SK-N-SH treated with all-trans-retinoic acid at 6 μM for 48 hours (cell line): ENCODE data around the gene TCP10L.
"Not testable (repeated sequence)": the region's sequence is repeated elsewhere in the genome, so short reads cannot be mapped to it uniquely, and the experiment has no call there.

Experiments used
- ATAC-seq: fragments of 200-7000 bp; cut with Tn5 transposase; 3 replicates; pipeline ENCODE4 v1.9.1; 2020; ENCODE audit warnings: mild to moderate bottlenecking, moderate library complexity
- ARNTL ChIP-seq: fragments of 450-650 bp; formaldehyde crosslinking; IDR thresholded peaks from 2 replicates; pipeline ENCODE4 v1.5.0; 2020; ENCODE audit warnings: low read depth, mild to moderate bottlenecking, moderate library complexity, borderline replicate concordance
- CREB5 ChIP-seq: fragments of 250-450 bp; sonication (Bioruptor Pico); IDR thresholded peaks from 2 replicates; pipeline ENCODE4 v1.5.1; 2020; ENCODE audit warnings: low read depth, mild to moderate bottlenecking, moderate library complexity
- CSDC2 ChIP-seq: fragments of 250-450 bp; sonication (Bioruptor Pico); IDR thresholded peaks from 2 replicates; pipeline ENCODE4 v1.5.0; 2020; ENCODE audit warnings: mild to moderate bottlenecking, moderate library complexity
- CSRNP3 ChIP-seq: fragments of 250-450 bp; sonication (Bioruptor Pico); IDR thresholded peaks from 2 replicates; pipeline ENCODE4 v1.5.1; 2021; ENCODE audit warnings: mild to moderate bottlenecking, moderate library complexity
- GLIS3 ChIP-seq: fragments of 250-450 bp; sonication (Bioruptor Pico); IDR thresholded peaks from 2 replicates; pipeline ENCODE4 v1.5.0; 2020; ENCODE audit warnings: mild to moderate bottlenecking, moderate library complexity
- OSR1 ChIP-seq: fragments of 250-450 bp; sonication (Bioruptor Pico); IDR thresholded peaks from 2 replicates; pipeline ENCODE4 v1.8.0; 2022; ENCODE audit warnings: moderate library complexity, mild to moderate bottlenecking, inconsistent platforms
- PATZ1 ChIP-seq: fragments of 250-450 bp; sonication (Bioruptor Pico); IDR thresholded peaks from 2 replicates; pipeline ENCODE4 v1.8.0; 2020; ENCODE audit warnings: mild to moderate bottlenecking, moderate library complexity, borderline replicate concordance
- POU6F1 ChIP-seq: fragments of 250-450 bp; sonication (Bioruptor Pico); IDR thresholded peaks from 2 replicates; pipeline ENCODE4 v1.8.0; 2021; ENCODE audit warnings: low read depth, mild to moderate bottlenecking, moderate library complexity, borderline replicate concordance
- PPARA ChIP-seq: fragments of 250-450 bp; sonication (Bioruptor Pico); IDR thresholded peaks from 2 replicates; pipeline ENCODE4 v1.5.0; 2020; ENCODE audit warnings: mild to moderate bottlenecking, borderline replicate concordance
- RARB ChIP-seq: fragments of 250-450 bp; sonication (Bioruptor Pico); IDR thresholded peaks from 2 replicates; pipeline ENCODE4 v1.8.0; 2021; ENCODE audit warnings: mild to moderate bottlenecking, moderate library complexity
- SNAI2 ChIP-seq: fragments of 250-450 bp; sonication (Bioruptor Pico); IDR thresholded peaks from 2 replicates; pipeline ENCODE4 v1.5.0; 2020; ENCODE audit warnings: mild to moderate bottlenecking, moderate library complexity
- TCF4 ChIP-seq: fragments of 250-450 bp; sonication (Bioruptor Pico); IDR thresholded peaks from 2 replicates; pipeline ENCODE4 v1.8.0; 2021; ENCODE audit warnings: mild to moderate bottlenecking, moderate library complexity, borderline replicate concordance
- TOX ChIP-seq: fragments of 250-450 bp; sonication (Bioruptor Pico); IDR thresholded peaks from 2 replicates; pipeline ENCODE4 v1.8.0; 2021; ENCODE audit warnings: mild to moderate bottlenecking, moderate library complexity, borderline replicate concordance
- ZC3H10 ChIP-seq: fragments of 250-450 bp; sonication (Bioruptor Pico); IDR thresholded peaks from 2 replicates; pipeline ENCODE4 v1.5.1; 2021; ENCODE audit warnings: mild to moderate bottlenecking, moderate library complexity
- ZFP3 ChIP-seq: fragments of 250-450 bp; sonication (Bioruptor Pico); IDR thresholded peaks from 2 replicates; pipeline ENCODE4 v1.5.0; 2020; ENCODE audit warnings: mild to moderate bottlenecking, moderate library complexity
- ZFP30 ChIP-seq: fragments of 450-650 bp; formaldehyde crosslinking; IDR thresholded peaks from 2 replicates; pipeline ENCODE4 v1.5.0; 2022; ENCODE audit warnings: mild to moderate bottlenecking, moderate library complexity
- ZNF565 ChIP-seq: fragments of 450-650 bp; formaldehyde crosslinking; conservative IDR thresholded peaks from 2 replicates; pipeline ENCODE4 v1.5.0; 2020; ENCODE audit warnings: low read depth, mild to moderate bottlenecking, moderate library complexity
- ZNF70 ChIP-seq: fragments of 450-650 bp; formaldehyde crosslinking; IDR thresholded peaks from 2 replicates; pipeline ENCODE4 v1.5.0; 2020; ENCODE audit warnings: mild to moderate bottlenecking, moderate library complexity
- ZNF8 ChIP-seq: fragments of 450-650 bp; formaldehyde crosslinking; IDR thresholded peaks from 2 replicates; pipeline ENCODE4 v1.5.0; 2020; ENCODE audit warnings: mild to moderate bottlenecking, moderate library complexity

Gene TCP10L

GRCh38 chr21:32545948-32546441, 39.3 kb downstream of the TCP10L start:
- ATAC-seq, result no peak
- TF ChIP-seq ZNF8 (CRISPR knock-in tag) (no peak), ZC3H10 (CRISPR knock-in tag) (no peak), RARB (CRISPR knock-in tag) (no peak), OSR1 (CRISPR knock-in tag) (no peak), ZNF70 (CRISPR knock-in tag) (no peak), TOX (CRISPR knock-in tag) (no peak), TCF4 (CRISPR knock-in tag) (no peak), ARNTL (no peak), PPARA (CRISPR knock-in tag) (no peak), ZFP30 (no peak), CREB5 (CRISPR knock-in tag) (no peak), ZNF565 (CRISPR knock-in tag) (no peak), PATZ1 (no peak)
- TF ChIP-seq, all 23 proteins: peak for 0

- no peak for TF ChIP-seq GLIS3 (CRISPR knock-in tag)
- TF ChIP-seq ZFP3 (CRISPR knock-in tag), result no peak
- no peak for TF ChIP-seq TCF4 (CRISPR knock-in tag)
- no peak for TF ChIP-seq ZNF565 (CRISPR knock-in tag)
- TF ChIP-seq SNAI2 (CRISPR knock-in tag), result no peak
- TF ChIP-seq RARB (CRISPR knock-in tag), result no peak
- no peak for TF ChIP-seq PPARA (CRISPR knock-in tag)
- no peak for TF ChIP-seq CREB5 (CRISPR knock-in tag)
- TF ChIP-seq, all 23 proteins: peak for 0
- ATAC-seq, result no peak
These were observed 40.6 kb downstream of the TCP10L start for GRCh38 chr21:32544697-32545096.

- TF ChIP-seq POU6F1 (CRISPR knock-in tag) (no peak), TCF4 (CRISPR knock-in tag) (no peak), ZFP30 (no peak), CSDC2 (CRISPR knock-in tag) (no peak), CSRNP3 (CRISPR knock-in tag) (no peak), PATZ1 (no peak), ARNTL (no peak), ZNF70 (CRISPR knock-in tag) (no peak)
- no peak for ATAC-seq
These were observed 41.3 kb downstream of the TCP10L start for GRCh38 chr21:32543975-32544374.

- not testable (repeated sequence) for ATAC-seq
These were observed 42.3 kb downstream of the TCP10L start for GRCh38 chr21:32543056-32543455.
